ENCODE results near the gene PTGER3. TPM values are rescaled to one million over a fixed set of nuclear protein-coding genes. Genes with fewer than 3 reads are reported as not detected.

PTGER3 gene
- total RNA-seq, 1 donor from 2014 or later, result 0.54 TPM

DNA sequence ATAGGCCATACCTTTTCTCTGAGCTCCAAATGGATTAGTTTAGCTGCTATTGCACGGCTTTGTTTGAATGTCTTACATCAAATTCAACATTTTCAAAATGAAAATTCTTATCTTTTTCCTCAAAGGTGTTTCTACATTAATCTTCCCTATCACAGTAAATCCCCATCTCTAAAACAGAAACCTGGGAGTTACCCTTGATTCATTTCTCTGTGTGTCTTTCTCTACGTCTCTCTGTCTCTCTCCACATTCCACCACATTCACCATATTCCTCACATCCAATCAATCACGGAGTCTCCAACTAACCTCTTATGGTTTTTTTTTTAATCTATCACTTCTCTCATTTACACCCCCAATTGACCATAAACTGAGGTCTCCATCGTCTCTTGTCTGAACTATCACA is 24.1 kb downstream of the PTGER3 start:
- Mint-ChIP-seq H3K9me3 (no peaks in the 10 kb centered on the region), H3K4me3 (no peak overlapping the region), H3K36me3 (no peaks in the 10 kb centered on the region), H3K4me1 (peaks cover 14% of the 10 kb centered on the region), H3K27ac (no peak overlapping the region), H3K27me3 (ENCODE audit: low read depth) (peaks cover 12% of the 10 kb centered on the region)
- no peak for DNase-seq (ENCODE audit: low spot score in 2 of 2, unreplicated experiment in 2 of 2)
- TF ChIP-seq, protein P1, sequence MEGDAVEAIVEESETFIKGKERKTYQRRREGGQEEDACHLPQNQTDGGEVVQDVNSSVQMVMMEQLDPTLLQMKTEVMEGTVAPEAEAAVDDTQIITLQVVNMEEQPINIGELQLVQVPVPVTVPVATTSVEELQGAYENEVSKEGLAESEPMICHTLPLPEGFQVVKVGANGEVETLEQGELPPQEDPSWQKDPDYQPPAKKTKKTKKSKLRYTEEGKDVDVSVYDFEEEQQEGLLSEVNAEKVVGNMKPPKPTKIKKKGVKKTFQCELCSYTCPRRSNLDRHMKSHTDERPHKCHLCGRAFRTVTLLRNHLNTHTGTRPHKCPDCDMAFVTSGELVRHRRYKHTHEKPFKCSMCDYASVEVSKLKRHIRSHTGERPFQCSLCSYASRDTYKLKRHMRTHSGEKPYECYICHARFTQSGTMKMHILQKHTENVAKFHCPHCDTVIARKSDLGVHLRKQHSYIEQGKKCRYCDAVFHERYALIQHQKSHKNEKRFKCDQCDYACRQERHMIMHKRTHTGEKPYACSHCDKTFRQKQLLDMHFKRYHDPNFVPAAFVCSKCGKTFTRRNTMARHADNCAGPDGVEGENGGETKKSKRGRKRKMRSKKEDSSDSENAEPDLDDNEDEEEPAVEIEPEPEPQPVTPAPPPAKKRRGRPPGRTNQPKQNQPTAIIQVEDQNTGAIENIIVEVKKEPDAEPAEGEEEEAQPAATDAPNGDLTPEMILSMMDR (IDR thresholded peaks at IDR 0.05; ENCODE audit: unreplicated experiment), result no peak

GRCh38 chr1:71019233-71019969 is 28.2 kb downstream of the PTGER3 start:
- TF ChIP-seq, protein P1 (IDR thresholded peaks at IDR 0.05; ENCODE audit: unreplicated experiment), result no peak
- H3K36me3 Mint-ChIP-seq, result no peaks in the 10 kb centered on the region
- H3K27me3 Mint-ChIP-seq (ENCODE audit: low read depth), result peaks cover 12% of the 10 kb centered on the region
- H3K27ac Mint-ChIP-seq, result no peak overlapping the region
- peaks cover 14% of the 10 kb centered on the region for H3K4me1 Mint-ChIP-seq
- no peaks in the 10 kb centered on the region for H3K9me3 Mint-ChIP-seq
- no peak overlapping the region for H3K4me3 Mint-ChIP-seq
- no peak for DNase-seq (ENCODE audit: low spot score in 2 of 2, unreplicated experiment in 2 of 2)

DNA sequence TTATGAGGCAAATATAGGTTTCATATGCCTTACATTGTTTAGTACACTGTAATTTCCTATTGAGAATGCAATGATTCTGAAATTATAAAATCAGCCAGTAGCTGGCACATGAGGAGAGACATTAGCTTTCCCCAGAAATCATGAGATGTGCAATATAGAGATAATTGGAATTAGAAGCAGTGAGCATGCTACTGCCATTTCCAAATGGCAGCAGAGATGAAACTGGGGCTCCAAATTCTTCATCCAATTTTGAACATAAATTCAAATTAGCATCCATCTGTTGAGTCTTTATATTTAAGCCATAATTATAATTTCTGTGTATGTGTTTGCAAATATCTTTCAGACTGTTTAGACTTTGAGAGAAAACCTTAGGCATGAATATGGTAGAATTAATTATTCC is 28.8 kb downstream of the PTGER3 start:
- H3K4me3 Mint-ChIP-seq, result no peak overlapping the region
- TF ChIP-seq, protein P1 (IDR thresholded peaks at IDR 0.05; ENCODE audit: unreplicated experiment), result no peak
- no peak for DNase-seq (ENCODE audit: low spot score in 2 of 2, unreplicated experiment in 2 of 2)
- H3K36me3 Mint-ChIP-seq, result no peaks in the 10 kb centered on the region
- H3K27me3 Mint-ChIP-seq (ENCODE audit: low read depth), result peaks cover 12% of the 10 kb centered on the region
- H3K9me3 Mint-ChIP-seq, result no peaks in the 10 kb centered on the region
- no peak overlapping the region for H3K27ac Mint-ChIP-seq
- H3K4me1 Mint-ChIP-seq, result peaks cover 14% of the 10 kb centered on the region

DNA sequence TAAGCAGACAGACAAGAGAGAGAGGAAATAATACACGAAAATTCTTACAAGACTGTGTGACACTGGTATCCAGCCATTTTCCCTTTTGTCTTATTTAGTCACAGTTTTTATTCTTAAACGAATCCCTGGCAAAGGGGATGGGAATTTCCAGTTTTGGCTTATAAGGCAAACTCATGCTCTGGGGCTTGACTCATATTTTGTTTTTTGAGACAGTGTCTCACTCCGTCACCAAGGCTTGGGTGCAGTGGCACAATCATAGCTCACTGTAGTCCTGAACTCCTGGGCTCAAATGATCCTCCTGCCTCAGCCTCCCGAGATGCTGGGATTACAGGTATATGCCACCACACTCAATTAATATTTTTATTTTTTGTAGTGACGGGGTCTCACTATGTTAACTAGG is 31.9 kb downstream of the PTGER3 start:
- no peak for DNase-seq (ENCODE audit: low spot score in 2 of 2, unreplicated experiment in 2 of 2)
- Mint-ChIP-seq H3K9me3 (no peaks in the 10 kb centered on the region), H3K27me3 (ENCODE audit: low read depth) (peaks cover 5% of the 10 kb centered on the region), H3K4me3 (no peak overlapping the region), H3K36me3 (no peaks in the 10 kb centered on the region), H3K27ac (no peak overlapping the region), H3K4me1 (peaks cover 12% of the 10 kb centered on the region)
- TF ChIP-seq, protein P1 (IDR thresholded peaks at IDR 0.05; ENCODE audit: unreplicated experiment), result no peak

- Mint-ChIP-seq H3K9me3 (no peaks in the 10 kb centered on the region), H3K4me3 (no peak overlapping the region), H3K4me1 (peaks cover 3% of the 10 kb centered on the region), H3K27ac (no peak overlapping the region), H3K27me3 (ENCODE audit: low read depth) (peaks cover 11% of the 10 kb centered on the region), H3K36me3 (no peaks in the 10 kb centered on the region)
- DNase-seq (ENCODE audit: low spot score in 2 of 2, unreplicated experiment in 2 of 2), result no peak
- TF ChIP-seq, protein P1 (IDR thresholded peaks at IDR 0.05; ENCODE audit: unreplicated experiment), result no peak
These were observed 33.4 kb downstream of the PTGER3 start for GRCh38 chr1:71014178-71014579.

Data from mesothelial cell of epicardium (in vitro differentiated cells).